Inferior parietal cortex (tissue), 1 donor: ENCODE data around the gene KSR1.
A peak's percentile ranks its signal among the peaks of the same experiment; 100 is the strongest.

Source experiments
- DNase-seq: peaks from one replicate; pipeline ENCODE4 v3.0.0-alpha.2; 2016; ENCODE audit errors: extremely low spot score

The KSR1 gene

DNA sequence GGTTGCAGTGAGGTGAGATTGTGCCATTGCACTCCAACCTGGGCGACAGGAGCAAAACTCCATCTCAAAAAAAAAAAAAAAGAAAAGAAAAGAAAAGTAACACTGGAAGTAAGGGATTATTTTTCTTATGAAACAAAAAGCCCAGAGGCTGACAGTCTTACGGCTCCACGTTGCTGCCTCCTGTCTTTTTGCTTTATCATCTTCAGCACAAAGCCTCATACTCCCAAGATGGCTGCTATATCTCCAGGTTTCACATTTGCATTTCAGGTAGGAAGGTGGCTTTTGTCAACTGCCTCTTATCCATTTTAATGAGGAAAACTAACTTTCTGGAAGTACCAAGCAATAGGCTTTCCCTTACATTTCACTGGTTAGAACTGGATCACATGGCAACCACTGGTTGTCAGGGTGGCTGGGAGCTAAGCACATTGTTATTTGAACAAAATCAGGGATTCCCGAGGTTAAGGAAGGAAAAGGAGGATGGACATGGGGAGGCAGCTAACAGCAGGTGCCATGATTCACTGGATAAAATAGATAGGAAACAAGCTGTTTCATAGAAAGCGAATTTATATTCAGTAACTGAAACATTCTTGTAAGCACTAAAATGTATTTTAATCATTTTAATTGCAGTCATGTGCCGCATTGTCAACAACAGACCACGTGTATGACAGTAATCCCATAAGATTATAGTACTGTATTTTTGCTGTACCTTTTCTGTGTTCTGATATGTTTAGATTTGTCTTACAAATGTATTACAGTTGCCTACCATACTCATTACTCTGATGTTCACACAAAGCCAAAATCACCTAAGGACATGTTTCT lies 58.6 kb downstream of the KSR1 start:
- no peak for DNase-seq

DNA sequence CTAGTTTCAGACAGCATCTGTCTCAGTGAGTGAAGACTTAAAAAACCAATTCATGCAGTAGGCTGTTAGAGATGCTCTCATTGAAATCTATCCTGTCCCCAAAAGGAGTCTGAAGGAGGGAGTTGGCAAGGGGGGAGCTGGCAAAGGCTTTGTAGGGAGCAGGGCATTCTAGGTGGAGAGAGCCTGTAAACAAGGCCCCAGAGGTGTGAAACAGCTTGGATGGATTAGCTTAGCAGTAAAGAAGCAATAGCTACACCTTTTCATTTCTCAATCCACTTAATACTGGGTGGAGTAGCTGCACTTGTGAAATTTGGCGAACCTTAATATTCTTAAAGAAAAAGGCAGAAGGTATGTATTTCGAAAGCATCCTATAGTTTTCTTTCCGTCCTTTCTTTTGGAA lies 61.8 kb downstream of the KSR1 start:
- DNase-seq: no peak

DNA sequence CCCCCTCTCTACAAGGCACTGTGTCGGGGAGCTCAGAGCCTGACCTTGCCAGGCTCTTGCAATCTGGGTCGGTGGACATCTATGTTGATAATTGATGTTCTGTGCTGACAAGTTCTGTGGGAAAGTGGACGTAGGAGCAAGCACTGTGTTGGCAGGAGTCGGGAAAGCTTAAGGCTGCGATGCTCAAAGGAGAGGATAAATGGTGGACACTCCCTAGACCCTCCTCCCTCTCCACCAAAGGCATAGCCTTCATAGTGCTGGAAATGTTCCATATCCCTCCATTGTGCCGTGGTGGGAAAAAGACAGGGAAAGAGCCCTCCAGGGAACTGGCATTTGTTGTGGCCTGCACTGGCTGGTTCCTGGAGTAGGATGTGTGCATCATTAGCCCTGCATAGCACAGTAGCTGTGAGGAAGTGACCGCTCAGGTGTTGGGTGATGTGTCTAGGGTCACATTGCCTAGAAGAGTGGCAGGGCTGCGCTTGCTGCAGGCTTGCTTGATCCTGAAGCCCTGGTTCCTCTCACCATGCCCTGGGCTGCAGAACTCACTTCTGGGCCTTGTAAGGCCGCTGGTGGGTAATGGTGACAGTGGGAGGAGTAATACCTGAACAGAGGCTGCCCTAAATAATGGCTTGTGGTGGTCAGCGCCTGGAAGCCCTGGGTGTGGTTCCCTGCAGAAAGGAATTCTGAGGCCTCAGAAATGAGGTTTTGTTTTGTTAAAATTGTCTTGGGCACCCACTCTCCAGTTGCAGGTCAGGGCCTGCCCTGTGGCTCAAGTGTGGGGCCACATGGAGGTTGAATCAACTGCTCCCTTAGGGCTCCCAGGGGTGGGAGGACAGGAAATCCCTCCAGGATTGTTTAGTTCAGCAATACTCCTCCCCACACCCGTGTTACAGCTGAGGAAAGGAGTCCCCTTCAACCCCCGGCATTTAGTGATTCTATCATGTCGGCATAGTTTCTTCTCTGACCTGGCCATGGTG lies 62.6 kb downstream of the KSR1 start:
- DNase-seq: no peak

DNA sequence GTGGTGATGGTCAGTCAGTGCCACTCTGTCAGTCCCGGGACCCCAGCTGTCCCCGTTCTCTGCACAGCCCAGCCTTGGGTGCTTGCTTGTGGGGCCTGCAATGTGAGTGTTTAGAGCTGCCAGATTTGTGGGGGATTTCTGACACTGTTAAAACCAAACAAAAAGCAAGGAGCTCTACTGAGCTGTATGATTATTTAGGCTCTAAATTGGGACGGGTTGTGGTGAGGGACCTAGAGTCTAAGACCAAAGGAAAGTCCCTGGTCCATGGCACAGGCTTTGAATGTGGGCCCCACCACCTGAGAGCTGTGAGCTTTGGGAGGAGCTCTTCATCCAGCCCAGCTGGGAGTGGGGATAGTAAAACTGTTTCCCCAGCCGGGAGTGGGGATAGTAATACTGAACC lies 63.3 kb downstream of the KSR1 start:
- no peak for DNase-seq

DNA sequence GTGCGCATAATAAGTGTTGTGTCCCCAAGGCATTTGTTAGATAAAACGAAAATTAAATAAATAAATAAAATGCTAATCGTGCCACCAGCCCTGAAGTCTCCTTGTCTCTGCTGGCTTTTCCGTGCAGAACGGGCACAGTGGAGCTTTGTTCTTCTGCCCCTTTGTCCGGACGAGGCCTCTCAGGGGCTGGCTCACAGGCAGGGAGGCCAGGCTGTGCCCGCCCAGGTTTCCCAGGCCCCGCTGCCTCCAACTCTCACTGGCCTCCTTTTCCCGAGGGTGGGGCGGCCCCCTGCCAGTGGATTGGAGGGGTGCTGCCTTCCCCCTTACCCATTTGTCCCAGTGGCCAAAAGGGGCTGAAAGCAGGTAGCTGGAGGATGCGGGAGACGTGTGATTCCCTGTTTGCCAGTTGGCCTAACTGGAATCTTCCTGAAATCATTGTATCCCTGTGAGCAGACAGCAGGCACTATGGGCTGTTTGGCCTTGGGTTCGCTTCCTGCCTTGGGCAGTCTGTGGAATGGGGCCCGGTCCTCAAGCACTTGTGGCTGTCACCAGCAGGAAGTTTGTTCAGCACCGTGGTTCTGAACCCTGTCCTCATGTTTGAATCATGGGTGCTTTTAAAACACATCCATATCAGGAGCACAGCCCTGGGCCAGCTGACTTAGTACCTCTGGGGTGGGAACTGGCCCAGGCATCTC lies 64.4 kb downstream of the KSR1 start:
- peak; percentile 65 for DNase-seq

DNA sequence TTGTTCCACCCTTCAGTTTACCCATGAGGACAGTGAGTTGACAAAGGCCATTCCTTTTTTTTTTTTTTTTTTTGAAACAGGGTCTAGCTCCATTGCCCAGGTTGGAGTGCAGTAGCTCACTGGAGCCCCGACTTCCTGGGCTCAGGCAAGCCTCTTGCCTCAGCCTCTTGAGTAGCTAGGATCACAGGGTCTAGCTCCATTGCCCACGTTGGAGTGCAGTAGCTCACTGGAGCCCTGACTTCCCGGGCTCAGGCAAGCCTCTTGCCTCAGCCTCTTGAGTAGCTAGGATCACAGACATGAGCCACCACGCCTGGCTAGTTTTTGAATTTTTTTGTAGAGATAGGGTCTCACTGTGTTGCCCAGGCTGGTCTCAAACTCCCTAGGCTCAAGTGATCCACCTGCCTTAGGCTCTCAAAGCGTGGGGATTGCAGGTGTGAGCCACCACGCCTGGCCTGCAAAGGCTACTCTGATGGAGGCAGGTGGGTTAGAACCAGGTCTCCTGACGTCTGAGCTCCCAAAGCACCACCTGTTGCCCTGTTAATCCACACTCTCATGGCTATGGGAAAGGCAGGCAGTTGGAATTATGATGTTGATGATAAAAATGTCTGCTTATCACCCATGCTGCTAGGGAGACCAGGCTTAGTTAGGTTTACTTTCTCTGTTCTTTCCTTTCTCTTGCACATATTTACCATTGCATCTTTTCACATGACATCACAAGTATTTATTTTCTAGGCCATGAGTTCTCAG lies 65.2 kb downstream of the KSR1 start:
- no peak for DNase-seq

DNA sequence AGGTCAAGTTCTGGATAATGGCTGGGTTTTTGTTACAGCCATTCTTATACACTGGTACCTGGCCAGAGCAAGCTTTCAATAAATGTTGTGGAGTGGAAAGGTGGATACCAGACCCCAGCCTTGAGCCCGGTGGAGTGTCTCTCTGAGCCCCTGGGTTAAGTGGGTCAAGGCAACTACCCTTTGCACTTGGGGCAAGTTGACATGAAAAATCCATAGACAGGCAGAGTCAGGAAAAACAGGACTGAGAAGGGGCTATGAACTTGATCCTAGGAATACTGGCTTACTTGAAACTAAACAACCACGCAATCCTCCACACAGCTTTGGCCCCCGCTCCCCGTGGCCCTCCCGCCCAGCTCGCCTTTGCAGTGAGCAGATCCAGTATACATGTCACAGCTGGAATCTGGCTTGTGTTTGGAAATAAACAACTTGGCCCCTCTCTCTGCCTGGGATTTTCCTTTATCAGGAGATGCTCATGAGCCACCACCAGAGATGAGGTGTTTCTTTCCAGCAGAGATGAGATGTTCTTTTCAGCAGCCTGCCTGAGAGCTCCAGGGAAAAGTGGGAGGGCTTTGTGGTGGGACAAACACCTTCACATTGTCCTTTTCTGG lies 65.9 kb downstream of the KSR1 start:
- no peak for DNase-seq

DNA sequence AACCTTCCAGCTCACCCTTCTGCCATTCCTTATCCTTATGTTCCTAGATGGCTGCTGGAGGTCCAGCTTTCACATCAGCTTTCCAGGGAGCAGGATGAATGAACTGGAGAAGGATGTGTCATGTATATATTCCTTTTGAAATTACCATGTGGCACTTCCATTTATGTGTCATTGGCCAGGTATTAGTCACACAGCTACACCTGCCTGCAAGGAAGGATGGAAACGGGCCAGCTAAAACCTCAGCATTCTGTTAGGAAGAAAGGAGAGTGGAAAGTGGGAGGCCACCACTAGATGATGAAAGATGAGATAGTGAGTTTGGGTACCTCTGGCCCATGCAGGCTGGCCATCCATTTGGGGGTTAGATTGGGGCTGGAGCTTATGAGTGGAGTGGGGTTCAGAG lies 67.5 kb downstream of the KSR1 start:
- no peak for DNase-seq

DNA sequence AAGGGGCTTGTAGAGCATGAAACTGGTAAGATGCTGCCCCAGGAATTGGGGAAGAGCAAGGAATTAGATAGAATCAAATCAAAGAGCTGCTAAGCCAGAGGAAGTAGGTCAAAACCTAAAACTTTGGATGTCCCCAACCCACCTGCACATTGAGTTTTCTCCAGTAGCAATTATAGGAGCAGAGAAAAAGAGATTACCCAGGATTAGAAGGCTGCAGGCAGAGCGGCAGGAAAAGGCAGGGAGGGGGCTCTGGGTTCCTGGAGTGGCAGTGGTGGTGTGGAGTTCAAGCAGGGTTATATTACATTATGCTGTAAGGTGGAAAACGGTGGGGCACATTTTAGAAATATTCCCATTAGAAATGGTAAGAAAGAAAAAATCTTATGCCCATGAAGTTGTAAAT lies 68.3 kb downstream of the KSR1 start:
- DNase-seq: no peak

DNA sequence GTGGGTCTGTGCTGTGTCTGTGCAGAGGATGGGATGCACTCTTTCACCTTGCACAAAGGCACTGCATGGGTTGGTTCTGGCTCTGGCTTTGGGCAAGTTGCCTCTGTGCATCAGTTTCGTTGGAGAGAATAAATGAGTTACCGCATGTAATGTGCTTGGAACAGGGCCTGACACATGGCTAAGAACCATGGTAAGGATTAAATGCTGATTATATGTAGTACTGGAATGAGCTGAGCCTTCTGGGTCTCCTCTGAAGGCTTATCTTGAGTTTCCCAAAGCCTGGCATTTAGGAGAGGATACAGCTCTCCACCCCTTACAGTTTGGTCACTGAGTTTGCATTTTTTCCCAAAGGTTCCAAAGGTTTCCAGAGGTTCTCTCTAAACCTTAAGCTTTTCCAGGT lies 69.1 kb downstream of the KSR1 start:
- no peak for DNase-seq

DNA sequence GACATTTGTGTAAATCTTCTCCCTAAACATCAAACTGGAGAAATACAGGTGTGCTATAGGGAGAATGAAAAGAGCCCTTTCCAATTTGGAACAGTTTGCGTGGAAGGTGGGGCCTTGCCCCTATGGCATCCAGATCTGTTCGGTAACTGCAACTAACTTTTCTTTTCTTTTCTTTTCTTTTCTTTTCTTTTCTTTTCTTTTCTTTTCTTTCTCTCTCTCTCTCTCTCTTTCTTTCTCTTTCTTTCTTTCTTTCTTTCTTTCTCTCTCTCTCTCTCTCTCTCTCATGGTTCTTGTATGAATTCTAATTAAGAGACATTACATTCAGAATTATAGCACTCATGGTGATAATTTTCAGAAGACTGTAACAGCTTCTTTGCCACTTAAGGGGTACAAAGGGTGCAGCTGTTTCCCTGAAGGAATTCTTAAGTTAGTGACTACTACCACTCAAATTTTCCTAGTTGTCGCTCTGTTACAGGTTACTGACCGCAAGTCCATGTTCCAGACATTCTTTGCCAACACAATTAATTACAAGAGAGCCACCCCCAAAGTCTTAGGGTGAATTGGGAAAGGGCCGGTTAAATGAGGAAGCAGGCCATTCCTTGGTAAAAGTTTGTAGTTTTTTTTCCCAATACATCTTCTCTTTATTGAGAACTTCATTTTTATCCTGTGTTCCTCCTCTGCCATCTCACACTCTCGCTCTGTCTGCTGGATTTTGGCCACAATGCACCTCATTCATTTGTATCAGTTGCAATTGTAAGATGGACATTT lies 69.8 kb downstream of the KSR1 start:
- no peak for DNase-seq

DNA sequence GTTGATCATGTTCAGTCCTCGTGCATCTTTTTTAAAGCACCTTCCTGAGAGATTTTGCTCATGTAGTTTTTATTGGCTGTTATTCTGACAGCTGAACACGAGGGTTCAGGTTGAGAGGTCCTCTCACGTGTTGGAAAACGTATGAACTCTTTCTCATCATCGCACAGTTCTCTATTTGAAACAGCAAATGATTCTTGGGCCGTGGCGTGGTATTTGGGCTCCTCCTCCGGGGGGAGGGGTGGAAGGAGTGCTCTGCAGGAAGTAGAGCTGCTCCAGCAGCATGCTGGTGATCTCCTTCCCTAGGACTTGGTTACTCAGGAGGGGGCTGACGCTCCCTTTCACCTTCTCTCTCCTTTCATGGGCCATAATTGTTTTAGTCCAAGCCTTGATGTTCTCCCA lies 70.4 kb downstream of the KSR1 start:
- DNase-seq: no peak

DNA sequence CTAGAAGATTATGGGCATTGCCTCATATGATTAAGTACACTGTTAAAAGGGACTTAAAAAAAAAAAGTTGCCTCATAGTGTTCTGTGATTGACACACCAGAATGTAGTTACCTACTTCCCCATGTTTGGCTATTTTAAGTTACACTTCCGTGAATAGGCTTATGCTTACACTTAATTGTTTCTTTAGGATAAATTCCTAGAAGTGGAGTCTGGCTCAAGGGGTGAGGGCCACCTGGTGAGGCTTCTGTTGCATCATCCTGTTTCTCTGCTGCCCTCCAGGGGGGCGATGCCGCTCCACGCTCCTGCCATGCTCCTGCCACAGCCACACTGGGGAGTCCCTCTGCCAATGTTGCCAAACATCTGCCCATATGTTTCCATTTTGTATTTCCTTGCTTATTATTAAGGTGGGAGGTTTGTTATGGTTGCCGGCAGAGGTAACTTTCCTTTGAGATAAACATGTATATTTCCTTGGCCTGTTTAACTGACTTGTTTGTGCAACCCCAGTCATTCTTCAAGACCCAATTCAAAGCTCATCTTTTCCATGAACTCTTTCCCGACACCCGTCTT lies 73.1 kb downstream of the KSR1 start:
- no peak for DNase-seq

DNA sequence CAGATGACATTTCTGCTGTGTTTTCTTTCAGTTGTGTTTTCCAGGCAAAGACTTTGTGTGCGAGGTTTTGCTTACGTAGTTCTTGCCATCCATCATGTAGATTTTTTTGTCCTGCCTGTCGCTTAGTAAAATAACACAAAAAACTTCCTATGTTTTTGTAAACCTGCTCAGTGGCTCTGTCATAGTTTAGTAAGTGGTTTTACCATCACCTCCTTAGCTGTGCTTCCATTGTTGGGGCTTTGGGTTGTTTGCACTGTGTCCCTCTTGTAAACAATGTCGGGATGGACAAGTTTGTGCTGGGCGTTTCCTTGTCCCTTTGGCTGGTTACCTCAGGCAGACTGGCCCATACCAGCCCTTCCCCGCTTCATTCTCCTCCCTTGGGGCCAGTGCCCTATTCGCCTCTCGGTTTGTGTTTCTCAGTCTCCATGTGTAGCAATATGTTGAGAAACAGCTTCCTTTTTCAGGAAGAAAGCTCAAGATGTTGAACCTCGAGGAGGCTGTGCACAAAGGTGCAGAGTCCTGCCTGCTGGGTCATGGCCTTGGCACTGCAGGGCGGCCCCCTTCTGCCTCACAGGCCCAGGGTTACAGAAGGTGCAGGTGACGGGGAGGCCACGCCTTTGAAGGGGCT lies 74.6 kb downstream of the KSR1 start:
- DNase-seq: no peak

DNA sequence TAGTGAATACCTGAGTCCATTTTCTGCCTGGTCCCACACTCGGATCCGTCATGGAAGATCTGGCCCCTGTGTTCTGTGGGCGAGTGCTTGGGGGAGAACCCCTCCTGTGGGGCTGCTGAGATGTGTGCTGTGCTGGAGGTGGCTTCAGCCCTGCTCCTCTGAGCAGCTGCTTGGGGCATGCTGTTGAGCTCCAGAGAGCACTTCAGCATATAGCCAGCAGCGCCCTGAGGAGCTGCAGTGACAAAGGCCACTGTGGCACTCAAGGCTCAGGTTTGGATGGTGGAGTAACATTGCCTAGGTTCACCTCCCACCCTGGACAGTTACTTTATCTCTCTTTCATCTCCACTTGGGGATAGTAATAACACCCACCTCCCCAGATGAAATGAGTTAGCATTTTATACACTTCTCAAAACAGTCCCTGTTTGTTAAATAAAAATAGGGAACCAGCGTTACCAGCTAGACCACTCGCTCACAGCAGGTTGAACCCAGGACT lies 75.3 kb downstream of the KSR1 start:
- DNase-seq: no peak

DNA sequence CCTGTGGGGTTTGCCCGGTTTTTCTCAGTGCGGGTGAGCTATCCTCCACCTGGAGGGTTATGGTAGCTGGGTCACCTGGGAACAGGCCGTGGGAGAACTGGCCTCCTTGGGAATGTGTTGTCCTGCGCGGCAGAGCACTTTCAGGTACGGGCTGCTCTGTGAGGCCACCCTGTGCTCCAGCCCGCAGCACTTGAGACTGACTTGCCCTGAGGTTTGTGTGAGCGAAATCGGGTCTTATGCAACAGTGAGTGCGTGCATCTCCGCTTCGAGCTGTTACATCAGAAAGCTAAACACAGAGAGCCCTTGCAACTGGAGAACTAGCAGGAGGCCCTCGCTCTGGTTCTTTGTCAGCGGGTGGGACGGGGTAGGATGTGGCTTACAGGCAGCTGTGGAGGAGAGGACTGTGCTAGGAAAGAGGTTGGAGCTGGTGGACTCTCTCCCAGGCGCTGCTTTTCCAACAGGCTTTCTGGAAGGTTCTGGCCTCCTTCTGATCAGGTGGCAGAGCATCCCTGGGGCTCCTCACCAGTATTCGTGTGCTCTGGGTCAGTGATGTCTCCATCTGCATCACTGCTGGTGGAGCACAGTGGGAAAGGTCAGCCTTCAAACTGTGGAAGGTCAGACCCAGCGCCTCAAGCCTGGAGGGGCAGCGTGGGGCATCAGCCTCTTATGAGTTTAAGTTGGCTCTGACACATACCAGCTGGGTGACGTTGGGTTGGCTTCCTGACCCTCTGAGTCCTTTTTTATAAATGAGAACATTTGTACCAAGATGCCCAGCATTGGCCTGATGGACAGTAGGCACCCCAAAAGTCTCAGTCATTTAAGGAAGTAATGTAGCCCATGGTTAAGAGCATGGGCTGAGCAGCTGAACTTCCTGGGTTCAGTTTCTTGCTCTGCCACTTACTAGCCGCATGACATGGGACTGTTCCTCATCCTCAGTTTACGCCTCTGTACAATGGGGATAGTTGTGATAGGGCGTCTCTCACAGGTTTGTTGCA lies 76.3 kb downstream of the KSR1 start:
- no peak for DNase-seq

DNA sequence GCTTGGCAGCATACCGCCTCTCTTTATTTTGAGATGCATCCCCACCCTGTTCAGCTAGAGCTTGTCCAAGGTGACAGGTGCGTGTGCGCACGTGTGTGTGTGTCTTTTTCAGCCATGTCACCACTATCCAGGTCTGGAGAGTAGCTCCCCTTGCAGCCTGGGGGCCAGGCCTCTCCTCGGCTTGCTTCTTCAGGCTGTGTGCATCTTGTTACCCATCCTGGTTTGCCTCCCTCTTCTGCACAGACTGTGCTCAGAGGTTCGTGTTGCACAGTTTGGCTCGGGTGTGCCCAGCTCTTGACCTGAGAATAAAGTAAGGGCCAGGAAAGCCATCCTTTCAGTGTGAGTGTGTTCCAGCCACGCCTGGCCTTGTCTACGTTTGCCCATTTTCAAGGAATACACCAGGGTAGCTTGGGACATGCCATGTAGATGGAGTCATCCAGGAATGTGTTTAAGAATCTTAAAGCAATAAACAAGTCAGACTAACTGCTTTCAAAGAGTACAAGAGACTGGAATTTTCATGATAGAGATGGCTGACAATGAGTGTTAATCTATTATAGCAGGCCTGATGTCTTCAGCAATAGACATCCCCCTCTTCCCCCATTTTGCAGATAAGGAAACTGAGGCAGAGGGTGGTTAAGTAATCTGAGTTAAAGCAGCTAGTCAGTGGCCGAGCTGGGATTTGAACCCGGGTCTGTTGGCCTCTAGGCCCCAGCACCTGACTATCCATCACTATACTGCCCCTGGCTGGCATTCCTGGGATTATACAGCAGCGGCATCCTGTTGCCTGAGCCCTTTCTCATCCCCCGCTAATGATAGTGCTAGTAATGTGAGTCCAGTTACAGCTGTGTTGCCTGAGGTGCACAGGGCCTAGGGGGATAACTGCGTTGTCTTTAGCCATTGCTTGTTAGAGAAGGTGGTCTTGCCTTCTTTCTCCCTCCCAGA lies 77.9 kb downstream of the KSR1 start:
- no peak for DNase-seq
